Stomach (tissue), 4 donors: ENCODE data around the gene TTC24.

ENCODE experiments used
- CTCF ChIP-seq, 7 experiments: fragments of 450-650 bp in 4 of 7; fragments of 200-600 bp in 3 of 7; sonication (generic) in 3 of 7; IDR thresholded peaks; one replicate each; pipeline ENCODE4 v1.5.1; 2016 to 2019; ENCODE audit warnings: antibody characterized with exemption in 7 of 7, control low read depth in 2 of 7, mild to moderate bottlenecking in 1 of 7
- POLR2A ChIP-seq, 4 donors: fragments of 450-650 bp; IDR thresholded peaks; one replicate each; pipeline ENCODE4 v1.6.1; 2016; ENCODE audit warnings: antibody characterized with exemption in 4 of 4, control low read depth in 2 of 4, mild to moderate bottlenecking in 1 of 4, moderate library complexity in 1 of 4

- TF ChIP-seq POLR2A (IDR thresholded peaks at IDR 0.05): no peak
- peak in 2 of 7 experiments; percentile 2 to 9 for TF ChIP-seq CTCF (IDR thresholded peaks at IDR 0.05)
Measured at GRCh38 chr1:156623946-156624813, 44.7 kb downstream of the TTC24 start.
